CD14-positive monocyte (primary cell): ENCODE data around the gene RAD54L. TPM values are rescaled to one million over a fixed set of nuclear protein-coding genes. Genes with fewer than 3 reads are reported as not detected.
A peak's percentile ranks its signal among the peaks of the same experiment; 100 is the strongest.

Source experiments
- DNase-seq, 3 donors: peaks; one replicate each; pipeline ENCODE4 v3.0.0-alpha.2; 2011 to 2022
- H2AFZ ChIP-seq: 2 replicates; pipeline ENCODE4 v1.6.0; 2012; ENCODE audit warnings: mild to moderate bottlenecking, low read depth, low read length, inconsistent platforms; ENCODE audit not compliant: insufficient read depth, poor library complexity, severe bottlenecking
- H3K27ac ChIP-seq, 2 donors: 1 replicate in 1 of 2; 2 replicates in 1 of 2; pipeline ENCODE4 v1.5.1; 2012 to 2013; ENCODE audit warnings: low read length in 2 of 2, control low read depth in 1 of 2, inconsistent platforms in 1 of 2, low read depth in 1 of 2, mild to moderate bottlenecking in 1 of 2
- H3K27me3 ChIP-seq, 2 donors: one replicate each; pipeline versions ENCODE4 v1.6.0 to v1.6.1; 2011 to 2013; ENCODE audit warnings: low read length in 2 of 2; ENCODE audit not compliant: control insufficient read depth in 2 of 2, insufficient read depth in 2 of 2
- H3K36me3 ChIP-seq, 2 donors: replicated peaks in 1 of 2; 1 replicate in 1 of 2; 2 replicates in 1 of 2; pipeline versions ENCODE4 v1.5.1 to v1.6.1; 2012 to 2013; ENCODE audit warnings: low read length in 2 of 2, control low read depth in 1 of 2, inconsistent platforms in 1 of 2, mild to moderate bottlenecking in 1 of 2; ENCODE audit not compliant: insufficient read depth in 2 of 2, control insufficient read depth in 1 of 2
- H3K4me1 ChIP-seq, 2 donors: 1 replicate in 1 of 2; 2 replicates in 1 of 2; pipeline versions ENCODE4 v1.5.1 to v1.6.1; 2012 to 2013; ENCODE audit warnings: low read length in 2 of 2, control low read depth in 1 of 2, inconsistent platforms in 1 of 2, mild to moderate bottlenecking in 1 of 2, moderate library complexity in 1 of 2; ENCODE audit not compliant: insufficient read depth in 2 of 2, control insufficient read depth in 1 of 2
- H3K4me2 ChIP-seq: replicated peaks from 2 replicates; pipeline ENCODE3; 2012; ENCODE audit warnings: low read length, moderate library complexity, mild to moderate bottlenecking; ENCODE audit not compliant: poor library complexity, severe bottlenecking; ENCODE audit errors: extremely low read depth
- H3K4me3 ChIP-seq, 3 experiments: fragments of 200-600 bp in 1 of 3; sonication (generic) in 1 of 3; replicated peaks in 1 of 3; 1 replicate in 2 of 3; 2 replicates in 1 of 3; pipeline ENCODE4 v1.5.1; 2011 to 2013; ENCODE audit warnings: low read length in 3 of 3, mild to moderate bottlenecking in 3 of 3, control low read depth in 2 of 3, low read depth in 2 of 3, inconsistent platforms in 1 of 3, moderate library complexity in 1 of 3
- H3K79me2 ChIP-seq: 2 replicates; pipeline ENCODE4 v1.6.0; 2012; ENCODE audit warnings: mild to moderate bottlenecking, control low read depth, inconsistent platforms, low read length, moderate library complexity; ENCODE audit not compliant: insufficient read depth
- H3K9ac ChIP-seq: 2 replicates; pipeline ENCODE4 v1.6.0; 2017; ENCODE audit warnings: low read length, mild to moderate bottlenecking; ENCODE audit not compliant: insufficient read depth, poor library complexity, severe bottlenecking
- H3K9me3 ChIP-seq, 2 donors: replicated peaks in 1 of 2; 1 replicate in 1 of 2; 2 replicates in 1 of 2; pipeline versions ENCODE4 v1.5.1 to v1.6.1; 2012 to 2013; ENCODE audit warnings: low read length in 2 of 2, control low read depth in 1 of 2; ENCODE audit not compliant: control insufficient read depth in 1 of 2, insufficient read depth in 1 of 2
- H4K20me1 ChIP-seq: 2 replicates; pipeline ENCODE4 v1.6.0; 2012; ENCODE audit warnings: mild to moderate bottlenecking, low read length, control low read depth, moderate library complexity; ENCODE audit not compliant: insufficient read depth
- H3K27ac Mint-ChIP-seq, 7 donors: one replicate each; pipeline ENCODE4 v1.8.0; 2020; ENCODE audit warnings: mild to moderate bottlenecking in 7 of 7, mixed read lengths in 7 of 7, moderate library complexity in 6 of 7, inconsistent platforms in 2 of 7
- H3K27me3 Mint-ChIP-seq, 3 donors: one replicate each; pipeline ENCODE4 v1.8.0; 2021 to 2022; ENCODE audit warnings: low read depth in 3 of 3, mild to moderate bottlenecking in 3 of 3, mixed read lengths in 3 of 3, moderate library complexity in 3 of 3, inconsistent platforms in 1 of 3
- H3K36me3 Mint-ChIP-seq, 2 donors: one replicate each; pipeline ENCODE4 v1.8.0; 2020; ENCODE audit warnings: mixed read lengths in 2 of 2, inconsistent platforms in 1 of 2, mild to moderate bottlenecking in 1 of 2
- H3K4me1 Mint-ChIP-seq: one replicate; pipeline ENCODE4 v1.8.0; 2020; ENCODE audit warnings: mild to moderate bottlenecking, mixed read lengths
- H3K4me3 Mint-ChIP-seq, 2 donors: one replicate each; pipeline ENCODE4 v1.8.0; 2020; ENCODE audit warnings: mild to moderate bottlenecking in 2 of 2, mixed read lengths in 2 of 2, moderate library complexity in 1 of 2
- H3K9me3 Mint-ChIP-seq, 7 donors: one replicate each; pipeline ENCODE4 v1.8.0; 2020 to 2022; ENCODE audit warnings: mixed read lengths in 7 of 7, mild to moderate bottlenecking in 6 of 7, moderate library complexity in 6 of 7, inconsistent platforms in 2 of 7
- WGBS: methylation state at CpG from one replicate; pipeline ENCODE4 v1.1.5; 2013; ENCODE audit warnings: missing lambda C conversion rate; ENCODE audit not compliant: insufficient coverage; 5-methylcytosine and 5-hydroxymethylcytosine counted together
- intact Hi-C, 2 donors: fragments of 100-400 bp; cut with micrococcal nuclease; formaldehyde crosslinking; loops; one replicate each; pipeline versions ENCODE4 v1.15.0 to v1.15.1; 2023
- polyA plus RNA-seq, 3 donors: library from polyadenylated mRNA; depleted of rRNA in 1 of 3; unstranded in 2 of 3; stranded (reverse) in 1 of 3; fragments of 300-500 nt in 2 of 3; fragments of >200 nt in 1 of 3; fragmentation: Illumina TruSeq in 2 of 3; gene quantifications; 1 replicate in 2 of 3; 2 replicates in 1 of 3; pipeline ENCODE4 v1.2.3, GENCODE V29; 2012 to 2021
- TF ChIP-seq, protein P1 (sequence below): fragments of 200-600 bp; IDR thresholded peaks from one replicate; pipeline ENCODE4 v1.8.0; 2022; ENCODE audit warnings: antibody characterized with exemption, mild to moderate bottlenecking

RAD54L gene
- polyA plus RNA-seq, 3 donors, result 0.13 TPM; not detected in 2

DNA sequence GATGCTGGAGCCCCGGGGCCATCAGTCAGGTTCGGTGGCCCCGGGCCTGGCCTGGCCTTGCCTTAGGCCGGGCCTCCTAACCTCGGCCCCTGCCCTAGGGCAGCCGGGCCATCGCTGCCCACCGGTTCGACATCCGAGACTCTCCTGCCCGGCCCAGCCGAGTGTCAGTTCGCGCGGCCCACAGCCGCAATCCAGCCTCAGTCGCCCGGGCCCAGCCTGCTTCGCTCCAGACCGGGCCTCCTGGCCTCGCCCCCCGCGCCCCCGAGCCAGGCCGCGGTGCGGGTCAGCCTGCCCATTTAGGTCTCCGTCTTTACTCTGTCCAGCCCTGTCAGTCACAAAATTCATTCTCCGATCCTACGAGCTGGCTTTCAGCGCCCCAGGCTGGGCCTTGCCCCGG is 55.1 kb downstream of the RAD54L start:
- 0% methylated on average over 31 of the region's 32 CpGs for WGBS
- intact Hi-C loops, result loop anchor here (1.0 to 5.0 kb wide), 4 partner anchors 39 to 56 kb away; partner anchors contain the start of genes RAD54L (in 2 of the 2) and NSUN4 (in 1 of the 2)
- peaks cover 4 to 10% of the 10 kb centered on the region in 2 donors for H3K36me3 ChIP-seq
- peaks cover 44% of the 10 kb centered on the region for H3K4me1 Mint-ChIP-seq
- peak overlapping the region; percentile 91 to 99 (median 97) for H3K4me3 ChIP-seq
- DNase-seq, result peak; percentile 5 to 24 (median 7)
- H3K36me3 Mint-ChIP-seq, result peaks cover 6 to 23% of the 10 kb centered on the region in 2 donors
- H3K9ac ChIP-seq, result peak overlapping the region; percentile 97
- H2AFZ ChIP-seq, result peak overlapping the region; percentile 95
- H4K20me1 ChIP-seq, result peaks cover 44% of the 10 kb centered on the region
- H3K9me3 ChIP-seq, result no peaks in the 10 kb centered on the region
- peak overlapping the region; percentile 88 to 94 for H3K27ac ChIP-seq
- no peaks in the 10 kb centered on the region for H3K27me3 ChIP-seq
- peak overlapping the region; percentile 94 to 99 (median 95) for H3K27ac Mint-ChIP-seq
- peaks cover 95% of the 10 kb centered on the region for H3K79me2 ChIP-seq
- no peaks in the 10 kb centered on the region for H3K9me3 Mint-ChIP-seq
- H3K4me3 Mint-ChIP-seq, result peak overlapping the region; percentile 97 to 99
- TF ChIP-seq, protein P1, sequence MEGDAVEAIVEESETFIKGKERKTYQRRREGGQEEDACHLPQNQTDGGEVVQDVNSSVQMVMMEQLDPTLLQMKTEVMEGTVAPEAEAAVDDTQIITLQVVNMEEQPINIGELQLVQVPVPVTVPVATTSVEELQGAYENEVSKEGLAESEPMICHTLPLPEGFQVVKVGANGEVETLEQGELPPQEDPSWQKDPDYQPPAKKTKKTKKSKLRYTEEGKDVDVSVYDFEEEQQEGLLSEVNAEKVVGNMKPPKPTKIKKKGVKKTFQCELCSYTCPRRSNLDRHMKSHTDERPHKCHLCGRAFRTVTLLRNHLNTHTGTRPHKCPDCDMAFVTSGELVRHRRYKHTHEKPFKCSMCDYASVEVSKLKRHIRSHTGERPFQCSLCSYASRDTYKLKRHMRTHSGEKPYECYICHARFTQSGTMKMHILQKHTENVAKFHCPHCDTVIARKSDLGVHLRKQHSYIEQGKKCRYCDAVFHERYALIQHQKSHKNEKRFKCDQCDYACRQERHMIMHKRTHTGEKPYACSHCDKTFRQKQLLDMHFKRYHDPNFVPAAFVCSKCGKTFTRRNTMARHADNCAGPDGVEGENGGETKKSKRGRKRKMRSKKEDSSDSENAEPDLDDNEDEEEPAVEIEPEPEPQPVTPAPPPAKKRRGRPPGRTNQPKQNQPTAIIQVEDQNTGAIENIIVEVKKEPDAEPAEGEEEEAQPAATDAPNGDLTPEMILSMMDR, result no peak
- H3K27me3 Mint-ChIP-seq, result peaks cover 0 to 2% (median 0%) of the 10 kb centered on the region in 3 donors
- peak overlapping the region; percentile 99 for H3K4me2 ChIP-seq
- peaks cover 32 to 46% of the 10 kb centered on the region in 2 donors for H3K4me1 ChIP-seq

DNA sequence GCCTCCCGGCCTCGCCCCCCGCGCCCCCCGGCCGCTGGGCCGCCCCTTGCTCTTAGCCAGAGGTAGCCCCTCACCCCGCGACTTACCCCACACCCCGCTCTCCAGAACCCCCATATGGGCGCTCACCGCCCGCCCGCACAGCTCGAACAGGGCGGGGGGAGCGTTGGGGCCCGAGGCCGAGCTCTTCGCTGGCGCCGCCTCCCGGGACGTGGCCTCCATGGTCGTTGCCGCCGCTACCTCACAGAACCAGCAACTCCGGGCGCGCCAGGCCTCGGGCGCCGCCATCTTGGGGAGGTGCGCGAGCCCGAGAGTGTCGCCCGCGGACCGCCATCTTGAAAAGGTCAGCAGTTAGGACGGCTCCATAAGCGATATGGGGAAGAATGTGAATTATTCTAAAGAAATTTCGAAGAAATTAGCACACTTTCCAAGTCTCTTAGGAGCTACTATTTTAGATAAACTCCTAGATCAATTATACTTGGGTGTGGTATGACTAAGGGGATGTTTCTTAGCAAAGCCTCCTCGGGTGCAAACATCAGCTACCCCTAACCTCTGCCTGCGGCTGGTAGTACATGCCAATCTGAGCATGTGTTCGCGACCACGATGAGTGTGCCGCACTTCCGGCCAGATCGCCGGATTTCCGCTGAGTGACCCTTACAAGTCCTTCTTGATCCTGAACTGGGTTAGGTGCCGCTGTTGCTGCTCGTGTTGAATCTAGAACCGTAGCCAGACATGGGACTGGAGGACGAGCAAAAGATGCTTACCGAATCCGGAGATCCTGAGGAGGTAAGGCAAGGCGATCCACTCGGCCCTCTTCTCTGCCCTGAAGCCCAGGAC is 55.7 kb downstream of the RAD54L start, which contains the start of the genes LRRC41 and UQCRH:
Gene LRRC41 (minus strand): TSS at position 579 of the 834 bp plus-strand sequence. CDS start 294 bp downstream, at position 285.
Gene UQCRH (plus strand): TSS at position 661 of the 834 bp plus-strand sequence. CDS start 69 bp downstream, at position 730.
- peak; percentile 94 to 95 (median 95) for DNase-seq
- Histone ChIP-seq H3K4me1 (peaks cover 38 to 53% of the 10 kb centered on the region in 2 donors), H3K9me3 (no peaks in the 10 kb centered on the region), H3K79me2 (peaks cover 95% of the 10 kb centered on the region), H3K27me3 (no peaks in the 10 kb centered on the region), H4K20me1 (peaks cover 51% of the 10 kb centered on the region), H3K27ac (peak within 1 kb of the TSS; percentile 88 to 94), H3K36me3 (peaks cover 0 to 4% of the 10 kb centered on the region in 2 donors), H3K4me2 (peak within 1 kb of the TSS; percentile 99), H3K9ac (peak within 1 kb of the TSS; percentile 97), H3K4me3 (peak within 1 kb of the TSS; percentile 97 to 99 (median 99)), H2AFZ (peak within 1 kb of the TSS; percentile 95)
- Mint-ChIP-seq H3K27ac (peak within 1 kb of the TSS; percentile 94 to 99 (median 95)), H3K4me1 (peaks cover 50% of the 10 kb centered on the region), H3K9me3 (no peaks in the 10 kb centered on the region), H3K4me3 (peak within 1 kb of the TSS; percentile 97 to 99), H3K27me3 (peaks cover 0 to 2% (median 0%) of the 10 kb centered on the region in 3 donors), H3K36me3 (peaks cover 2 to 19% of the 10 kb centered on the region in 2 donors)
- TF ChIP-seq, protein P1, result no peak
- WGBS, result under 1% methylated on average over 45 of the region's 61 CpGs
- intact Hi-C loops, result loop anchor here (1.0 to 5.0 kb wide), 4 partner anchors 38 to 56 kb away; partner anchors contain the start of genes RAD54L (in 2 of the 2) and NSUN4 (in 1 of the 2)
